Stimulated activated CD4-positive, alpha-beta T cell treated with anti-CD3 and anti-CD28 coated beads, Interleukin-2, amount 100 ng/mL, for 24 hours (primary cell): ENCODE data around the gene SUMO2.
"Not testable (repeated sequence)": the region's sequence is repeated elsewhere in the genome, so short reads cannot be mapped to it uniquely, and the experiment has no call there.

ENCODE experiments used
- DNase-seq, 2 donors: peaks; one replicate each; pipeline ENCODE4 v3.0.0-alpha.2; 2020

The SUMO2 gene

DNA sequence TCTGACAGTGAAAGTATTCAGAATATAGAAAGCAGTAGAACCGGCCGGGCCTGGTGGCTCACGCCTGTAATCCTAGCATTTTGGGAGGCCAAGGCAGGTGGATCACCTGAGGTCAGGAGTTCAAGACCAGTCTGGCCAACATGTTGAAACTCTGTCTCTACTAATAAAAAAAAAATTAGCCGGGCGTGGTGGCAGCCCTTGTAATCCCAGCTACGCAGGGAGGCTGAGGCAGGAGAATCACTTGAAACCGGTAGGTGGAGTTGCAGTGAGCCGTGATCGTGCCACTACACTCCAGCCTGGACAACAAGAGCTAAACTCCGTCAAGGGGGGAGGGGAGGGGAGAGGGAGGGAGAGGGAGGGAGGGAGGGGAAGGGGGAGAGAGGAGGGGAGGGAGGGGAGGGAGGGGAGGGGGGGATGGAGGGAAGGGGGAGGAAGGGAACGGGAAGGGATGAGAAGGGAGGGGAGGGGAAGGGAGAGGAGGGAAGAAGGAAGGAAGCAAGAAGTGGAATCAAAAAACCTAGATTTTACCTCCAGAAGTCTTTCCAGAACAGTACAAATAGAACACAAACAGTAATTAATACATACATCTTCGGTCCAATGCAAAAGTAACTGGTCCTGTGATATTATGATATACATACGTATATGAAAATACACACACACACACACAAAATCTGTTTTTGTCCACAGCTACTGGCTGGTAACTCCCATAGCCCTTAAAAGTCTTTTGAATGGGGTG lies 40.4 kb downstream of the SUMO2 start:
- no peak for DNase-seq

DNA sequence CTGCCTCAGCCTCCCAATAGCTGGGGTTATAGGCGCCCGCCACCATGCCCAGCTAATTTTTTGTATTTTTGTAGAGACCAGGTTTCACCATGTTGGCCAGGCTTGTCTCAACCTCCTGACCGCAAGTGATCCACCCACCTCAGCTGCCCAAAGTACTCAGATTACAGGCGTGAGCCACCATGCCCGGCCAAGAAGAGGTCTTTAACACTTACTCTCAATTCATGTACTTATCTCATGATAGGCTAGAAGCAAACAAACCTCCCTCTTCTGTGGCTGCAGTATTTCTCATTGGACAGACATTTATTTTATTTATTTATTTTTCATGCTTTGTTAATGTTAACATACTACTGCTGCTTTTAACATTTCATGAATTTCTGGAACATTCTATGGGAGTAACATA lies 44.2 kb downstream of the SUMO2 start:
- DNase-seq: no peak

DNA sequence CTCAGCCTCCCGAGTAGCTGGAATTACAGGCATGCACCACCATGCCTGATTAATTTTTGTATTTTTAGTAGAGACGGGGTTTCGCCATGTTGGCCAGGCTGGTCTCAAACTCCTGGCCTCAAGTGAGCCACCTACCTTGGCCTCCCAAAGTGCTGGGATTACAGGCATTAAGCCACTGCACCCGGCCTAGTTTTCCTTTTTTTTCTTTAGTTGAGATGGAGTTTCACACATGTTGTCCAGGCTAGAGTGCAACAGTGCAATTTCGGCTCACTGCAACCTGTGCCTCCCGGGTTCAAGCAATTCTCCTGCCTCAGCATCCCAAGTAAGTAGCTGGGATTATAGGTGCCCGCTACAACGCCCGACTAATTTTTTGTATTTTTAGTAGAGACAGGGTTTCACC lies 45.0 kb downstream of the SUMO2 start:
- not testable (repeated sequence) for DNase-seq

DNA sequence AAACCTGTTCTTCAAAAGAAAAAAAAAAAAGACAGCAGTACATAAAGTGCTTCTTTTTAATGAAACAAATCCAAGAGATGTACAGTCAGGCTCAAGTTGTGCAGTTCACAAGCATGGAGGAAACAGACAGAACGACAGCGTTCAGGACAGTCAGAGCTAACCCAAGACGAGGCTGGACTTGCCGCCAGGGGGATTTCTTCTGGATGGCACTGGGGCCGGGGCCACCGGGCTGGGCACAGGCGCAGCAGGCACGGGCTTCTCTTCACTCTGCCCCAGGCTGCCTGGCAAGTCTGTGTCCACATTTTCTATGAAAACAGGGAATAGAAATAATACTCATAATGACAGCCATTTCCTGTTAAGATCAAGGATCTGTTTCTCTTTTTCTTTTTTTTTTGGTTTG lies 46.8 kb downstream of the SUMO2 start:
- DNase-seq: no peak

DNA sequence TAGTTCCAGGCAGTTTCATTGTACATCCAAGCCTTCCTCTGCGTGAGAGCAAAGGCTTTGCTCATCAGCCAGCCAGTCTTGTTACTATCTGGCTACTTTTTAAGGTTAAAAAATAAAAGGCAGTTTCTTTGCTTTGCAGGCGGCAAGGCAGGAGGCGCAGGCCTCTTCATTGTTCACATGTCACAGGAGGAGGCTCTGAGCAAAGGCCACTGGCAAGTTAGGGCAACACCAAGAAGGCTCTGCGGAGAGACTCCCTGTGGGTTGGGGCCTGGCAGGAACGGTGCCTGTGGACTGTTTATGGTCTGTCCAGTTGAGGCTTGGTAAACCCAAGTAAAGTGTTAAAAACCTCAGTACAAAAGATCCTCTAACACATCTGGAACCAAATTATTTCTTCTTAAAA lies 47.3 kb downstream of the SUMO2 start:
- no peak for DNase-seq

DNA sequence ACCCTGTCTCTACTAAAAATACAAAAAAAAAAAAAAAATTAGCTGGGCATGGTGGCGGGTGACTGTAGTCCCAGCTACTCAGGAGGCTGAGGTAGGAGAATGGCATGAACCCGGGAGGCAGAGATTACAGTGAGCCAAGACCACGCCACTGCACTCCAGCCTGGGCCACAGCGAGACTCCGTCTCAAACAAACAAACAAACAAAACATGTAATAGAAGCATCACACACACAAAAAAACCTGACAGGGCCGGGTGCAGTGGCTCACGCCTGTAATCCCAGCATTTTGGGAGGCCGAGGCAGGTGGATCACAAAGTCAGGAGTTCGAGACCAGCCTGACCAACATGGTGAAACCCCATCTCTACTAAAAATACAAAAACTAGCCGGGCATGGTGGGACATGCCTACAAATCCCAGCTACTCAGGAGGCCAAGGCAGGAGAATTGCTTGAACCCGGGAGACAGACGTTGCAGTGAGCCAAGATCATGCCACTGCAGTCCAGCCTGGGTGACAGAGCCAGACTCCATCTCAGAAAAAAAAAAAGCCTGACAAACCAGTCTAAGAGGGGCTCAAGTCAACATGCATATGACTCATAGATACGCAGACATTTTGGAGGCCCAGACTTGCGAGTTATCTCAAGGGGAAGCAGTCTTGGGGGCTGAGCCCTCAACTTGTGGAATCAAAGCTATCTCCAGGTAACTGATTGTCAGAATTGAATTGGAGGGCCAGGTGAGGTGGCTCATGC lies 49.0 kb downstream of the SUMO2 start:
- not testable (repeated sequence) for DNase-seq

DNA sequence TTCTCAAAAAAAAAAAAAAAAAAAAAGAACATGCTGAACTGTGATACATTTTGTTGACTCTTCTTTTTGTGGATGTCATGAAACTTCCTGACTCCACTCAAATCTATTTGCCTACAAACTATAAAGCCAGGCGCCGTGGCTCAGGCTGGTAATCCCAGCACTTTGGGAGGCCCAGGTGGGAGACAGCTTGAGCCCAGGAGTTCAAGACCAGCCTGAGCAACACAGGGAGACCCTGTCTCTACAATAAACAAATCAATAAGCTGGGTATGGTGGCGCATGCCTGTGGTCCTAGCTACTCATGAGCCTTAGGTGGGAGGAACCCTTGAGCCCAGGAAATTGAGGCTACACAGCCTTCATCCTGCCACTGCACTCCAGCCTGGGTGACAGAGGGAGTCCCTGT lies 49.8 kb downstream of the SUMO2 start:
- no peak for DNase-seq

DNA sequence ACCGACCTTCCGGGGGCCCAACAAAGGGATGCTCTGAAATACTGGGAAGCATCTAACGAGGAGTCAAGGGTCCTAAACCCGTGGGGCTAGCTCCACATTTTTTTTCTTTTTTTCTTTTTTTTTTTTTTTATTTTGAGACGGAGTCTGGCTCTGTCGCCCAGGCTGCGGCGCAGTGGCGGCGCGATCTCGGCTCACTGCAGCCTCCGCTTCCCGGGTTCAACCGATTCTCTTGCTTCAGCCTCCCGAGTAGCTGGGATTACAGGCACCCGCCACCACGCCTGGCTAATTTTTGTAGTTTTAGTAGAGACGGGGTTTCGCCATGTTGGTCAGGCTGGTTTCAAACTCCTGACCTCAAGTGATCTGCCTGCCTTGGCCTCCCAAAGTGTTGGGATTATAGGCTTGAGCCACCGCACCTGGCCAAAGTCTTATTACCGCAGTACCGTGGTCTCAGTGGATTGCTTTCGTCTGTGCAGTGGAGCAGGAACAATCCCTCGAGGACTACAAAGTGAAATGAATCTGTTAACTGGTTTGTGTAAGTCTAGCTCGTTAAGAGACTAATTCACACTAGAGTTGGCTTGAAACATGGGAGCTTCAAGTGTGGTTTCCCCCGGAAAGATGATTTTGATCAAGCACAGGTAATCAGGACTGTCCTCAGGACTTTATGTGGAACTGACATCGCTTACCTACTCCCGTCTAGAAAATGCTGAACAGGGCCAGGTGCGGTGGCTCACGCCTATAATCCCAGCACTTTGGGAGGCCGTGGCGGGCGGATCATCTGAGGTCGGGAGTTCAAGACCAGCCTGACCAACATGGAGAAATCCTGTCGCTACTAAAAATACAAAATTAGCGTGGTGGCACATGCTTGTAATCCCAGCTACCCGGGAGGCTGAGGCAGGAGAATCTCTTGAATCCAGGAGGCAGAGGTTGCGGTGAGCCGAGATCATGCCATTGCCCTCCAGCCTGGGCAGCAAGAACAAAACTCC lies 50.5 kb downstream of the SUMO2 start:
- DNase-seq: not testable (repeated sequence)

DNA sequence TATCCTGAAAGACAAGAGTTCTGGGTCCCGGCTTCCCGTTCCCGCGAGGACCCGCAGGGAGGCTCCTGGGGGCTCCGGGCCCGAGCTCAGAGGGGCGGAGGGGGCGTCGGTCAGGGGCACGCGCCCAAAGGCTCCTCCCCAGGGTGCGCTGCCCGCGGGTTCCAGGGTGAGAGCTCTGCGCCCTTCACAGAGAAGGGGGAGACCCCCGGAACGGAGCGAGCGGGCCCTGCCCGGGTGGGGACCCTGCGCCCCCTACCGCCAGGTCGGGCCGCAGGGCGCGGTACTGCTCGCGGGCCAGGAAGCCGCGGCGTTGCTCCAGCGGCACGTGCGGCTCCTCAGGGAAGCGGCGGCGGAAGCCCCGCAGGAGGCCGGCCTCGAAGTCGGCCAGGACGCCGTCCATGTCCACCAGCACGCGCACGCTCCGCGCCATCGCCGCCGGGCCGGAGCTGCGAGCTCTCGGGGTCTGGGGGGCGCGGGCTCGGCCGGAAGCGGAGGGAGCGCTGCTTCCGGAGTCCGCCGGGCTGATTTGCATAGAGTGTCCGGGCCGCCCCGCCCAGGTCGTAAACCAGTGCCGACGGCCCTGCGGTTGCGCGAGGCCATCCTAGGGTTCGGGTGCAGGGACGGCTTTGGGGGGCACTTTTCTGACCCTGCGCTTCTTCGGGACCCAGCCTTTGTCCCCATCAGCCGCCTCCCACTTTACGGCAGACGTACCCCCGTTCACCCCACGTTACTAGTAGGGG lies 51.3 kb downstream of the SUMO2 start, which contains the start of gene NT5C:
Gene NT5C, minus strand, starts transcription at position 465 of the 740 bp plus-strand sequence. Its CDS starts 35 bp downstream, at position 430.
- DNase-seq: peak; percentile 75 to 84

DNA sequence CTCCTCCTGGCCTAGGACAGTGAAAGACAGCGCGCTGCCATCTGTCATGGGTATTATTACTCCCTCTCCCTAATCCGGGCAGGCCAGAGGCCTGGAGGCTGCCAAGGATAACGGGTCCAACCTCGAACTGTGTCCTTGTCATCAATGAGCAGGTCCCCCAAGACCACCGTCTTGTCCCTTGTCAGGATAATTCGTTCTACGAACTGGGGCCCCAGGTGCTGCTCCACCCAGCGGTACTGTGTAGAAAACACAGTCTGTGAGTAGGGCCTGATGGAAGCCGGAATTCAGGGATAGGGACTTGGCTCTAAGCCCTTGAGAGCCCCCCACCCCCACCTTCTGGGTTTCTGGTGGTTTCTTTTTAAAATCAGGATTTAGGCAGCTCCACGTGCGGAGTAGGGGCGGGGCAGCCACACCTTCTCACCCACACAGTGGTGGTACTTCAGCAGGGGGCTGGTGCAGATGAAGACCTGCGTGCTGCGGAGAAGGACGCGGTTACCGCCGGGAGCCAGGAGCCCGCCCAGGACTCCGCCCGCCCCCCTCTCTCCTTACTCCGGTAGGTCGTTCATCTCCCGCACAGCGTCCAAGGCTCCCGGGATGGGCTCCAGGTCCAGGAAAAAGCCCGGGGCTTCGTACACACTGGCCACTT lies 52.0 kb downstream of the SUMO2 start:
- peak; percentile 59 to 66 for DNase-seq

DNA sequence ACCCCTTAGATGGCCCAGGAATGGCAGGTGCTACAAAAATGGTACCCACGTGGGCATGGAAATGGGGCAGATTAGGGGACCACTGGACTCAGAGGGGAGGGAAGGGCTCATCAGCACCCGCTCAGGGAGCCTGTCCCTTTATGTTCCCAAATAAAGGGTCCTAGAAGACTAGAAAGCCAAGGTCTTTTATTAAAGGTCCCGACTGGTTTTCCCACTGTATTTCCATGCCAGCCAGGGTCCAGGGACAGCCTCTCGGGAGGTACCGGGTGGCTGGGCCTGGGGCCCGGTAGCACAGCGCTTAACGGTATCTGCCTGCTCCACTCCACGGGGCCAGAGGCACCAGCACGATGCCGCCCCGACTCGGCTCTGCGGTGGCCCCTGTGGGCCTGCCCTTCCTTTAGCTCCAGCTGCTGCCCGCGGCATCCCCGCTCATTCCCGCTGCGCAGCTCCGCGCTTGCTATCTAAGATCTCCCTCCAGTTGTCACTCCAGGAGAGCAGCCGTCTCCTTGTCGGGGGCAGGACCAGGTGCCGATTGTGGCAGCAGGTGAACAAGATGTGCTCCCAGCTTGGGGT lies 52.6 kb downstream of the SUMO2 start:
- no peak for DNase-seq

DNA sequence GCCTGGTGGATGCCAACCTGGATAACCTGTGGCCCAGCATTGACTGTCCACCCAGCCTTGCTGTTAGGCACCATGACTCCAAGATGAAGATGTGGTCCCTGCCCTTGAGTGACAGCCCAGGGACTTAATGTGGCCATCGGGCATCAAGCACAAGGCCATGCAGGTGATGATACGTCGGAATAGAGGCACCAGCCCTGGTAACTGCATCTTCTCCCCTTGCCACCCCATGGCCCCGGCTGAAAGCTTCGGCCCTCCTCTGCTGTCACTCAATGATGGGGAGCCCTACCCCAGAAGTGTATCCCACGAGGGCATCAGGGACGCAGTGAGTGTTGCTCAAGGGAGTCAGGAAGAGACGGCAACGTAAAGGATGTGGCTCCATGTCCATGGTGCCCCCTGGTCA lies 53.2 kb downstream of the SUMO2 start:
- no peak for DNase-seq

DNA sequence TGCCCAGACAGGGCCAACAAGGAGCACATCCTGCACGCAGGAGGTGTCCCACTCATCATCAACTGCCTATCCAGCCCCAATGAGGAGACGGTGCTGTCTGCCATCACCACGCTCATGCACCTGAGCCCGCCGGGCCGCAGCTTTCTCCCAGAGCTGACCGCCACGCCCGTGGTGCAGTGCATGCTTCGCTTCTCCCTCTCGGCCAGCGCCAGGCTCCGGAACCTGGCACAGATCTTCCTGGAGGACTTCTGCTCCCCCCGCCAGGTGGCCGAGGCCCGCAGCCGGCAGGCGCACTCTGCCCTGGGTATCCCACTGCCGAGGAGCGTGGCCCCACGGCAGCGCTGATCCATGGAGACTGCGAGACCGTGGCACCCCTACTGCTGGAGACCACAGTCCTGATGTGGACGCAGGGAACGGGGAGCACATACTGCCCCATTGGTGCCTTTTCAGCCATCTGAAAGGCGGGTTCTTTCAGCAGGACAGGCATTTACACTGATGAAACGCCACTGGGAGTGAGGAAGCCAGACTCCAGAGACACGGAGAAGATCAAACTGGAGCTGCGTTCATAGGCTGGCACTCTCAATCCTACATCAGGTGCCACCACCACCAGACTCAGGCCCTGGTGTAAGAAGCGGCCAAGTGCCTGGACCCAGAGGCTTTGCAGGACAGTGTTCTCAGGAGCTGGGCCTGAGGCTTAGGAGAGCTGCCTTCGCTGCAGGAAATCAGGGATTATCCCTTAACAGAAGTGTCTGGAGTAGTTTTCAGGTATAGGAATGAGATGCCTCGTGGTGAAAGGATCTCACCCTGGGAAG lies 53.9 kb downstream of the SUMO2 start:
- no peak for DNase-seq

DNA sequence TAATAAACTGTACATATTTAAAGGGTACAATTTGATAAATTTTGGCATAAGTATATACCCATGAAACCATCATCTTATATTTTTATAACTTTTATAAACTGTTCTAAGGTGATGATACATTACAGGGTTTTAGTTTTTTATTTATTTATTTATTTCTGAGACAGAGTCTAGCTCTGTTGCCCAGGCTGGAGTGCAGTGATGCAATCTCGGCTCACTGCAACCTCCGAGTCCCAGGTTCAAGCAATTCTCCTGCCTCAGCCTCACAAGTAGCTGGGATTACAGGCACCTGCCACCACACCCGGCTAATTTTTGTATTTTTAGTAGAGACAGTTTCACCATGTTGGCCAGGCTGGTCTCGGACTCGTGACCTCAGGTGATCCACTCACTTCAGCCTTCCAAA lies 54.8 kb downstream of the SUMO2 start:
- not testable (repeated sequence) for DNase-seq

DNA sequence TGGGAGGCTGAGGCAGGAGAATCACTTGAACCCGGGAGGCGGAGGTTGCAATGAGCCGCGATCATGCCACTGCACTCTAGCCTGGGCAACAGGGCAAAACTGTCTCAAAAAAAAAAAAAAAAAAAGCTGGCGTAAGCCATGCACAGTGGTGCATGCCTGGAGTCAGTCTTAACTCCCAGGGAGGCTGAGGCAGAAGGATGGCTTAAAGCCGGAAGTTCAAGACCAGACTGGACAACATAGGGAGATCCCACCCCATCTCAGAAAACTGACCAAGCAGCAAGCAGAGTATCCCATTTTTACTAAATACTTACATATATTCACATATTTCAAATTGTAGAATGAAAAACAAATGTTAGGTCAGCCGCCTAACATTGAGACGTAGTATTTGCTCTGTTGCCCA lies 55.8 kb downstream of the SUMO2 start:
- DNase-seq: no peak

DNA sequence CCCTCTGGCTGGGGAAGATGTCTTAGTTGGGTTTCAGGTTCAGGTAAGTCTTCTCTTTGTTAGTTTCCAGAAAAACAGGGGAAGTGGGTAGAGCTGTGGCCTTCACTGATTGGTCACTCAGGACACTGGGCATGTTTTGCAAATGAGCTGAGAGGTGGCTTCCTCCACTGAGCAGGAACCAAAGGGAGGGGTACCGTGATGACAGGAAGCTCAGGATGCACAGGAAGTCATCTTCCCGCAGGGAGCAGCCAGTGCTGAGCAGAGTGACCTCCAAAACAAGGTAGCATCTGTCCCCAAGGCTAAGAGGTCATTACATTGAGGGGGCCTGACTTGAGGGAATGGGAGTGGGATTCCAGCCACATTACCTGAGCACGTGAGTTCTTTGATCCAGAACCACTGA lies 56.8 kb downstream of the SUMO2 start:
- no peak for DNase-seq

DNA sequence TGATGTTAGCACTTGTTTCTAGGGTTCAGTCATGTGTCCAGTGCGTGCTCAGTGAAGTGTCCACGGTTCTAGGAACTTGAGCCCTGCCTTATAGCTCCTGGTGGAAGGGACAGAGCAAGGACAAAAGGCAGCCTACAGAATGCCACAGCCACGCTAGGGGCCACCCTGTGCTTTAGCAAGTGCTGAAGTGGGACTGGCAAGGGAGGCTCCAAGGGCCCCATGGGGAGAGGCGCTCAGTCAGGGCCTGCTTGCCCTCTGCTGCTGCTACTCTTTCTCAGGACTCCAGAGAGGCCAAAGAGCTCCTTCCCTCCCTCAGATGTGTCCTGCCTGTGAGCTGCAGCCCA lies 58.0 kb downstream of the SUMO2 start:
- DNase-seq: no peak

DNA sequence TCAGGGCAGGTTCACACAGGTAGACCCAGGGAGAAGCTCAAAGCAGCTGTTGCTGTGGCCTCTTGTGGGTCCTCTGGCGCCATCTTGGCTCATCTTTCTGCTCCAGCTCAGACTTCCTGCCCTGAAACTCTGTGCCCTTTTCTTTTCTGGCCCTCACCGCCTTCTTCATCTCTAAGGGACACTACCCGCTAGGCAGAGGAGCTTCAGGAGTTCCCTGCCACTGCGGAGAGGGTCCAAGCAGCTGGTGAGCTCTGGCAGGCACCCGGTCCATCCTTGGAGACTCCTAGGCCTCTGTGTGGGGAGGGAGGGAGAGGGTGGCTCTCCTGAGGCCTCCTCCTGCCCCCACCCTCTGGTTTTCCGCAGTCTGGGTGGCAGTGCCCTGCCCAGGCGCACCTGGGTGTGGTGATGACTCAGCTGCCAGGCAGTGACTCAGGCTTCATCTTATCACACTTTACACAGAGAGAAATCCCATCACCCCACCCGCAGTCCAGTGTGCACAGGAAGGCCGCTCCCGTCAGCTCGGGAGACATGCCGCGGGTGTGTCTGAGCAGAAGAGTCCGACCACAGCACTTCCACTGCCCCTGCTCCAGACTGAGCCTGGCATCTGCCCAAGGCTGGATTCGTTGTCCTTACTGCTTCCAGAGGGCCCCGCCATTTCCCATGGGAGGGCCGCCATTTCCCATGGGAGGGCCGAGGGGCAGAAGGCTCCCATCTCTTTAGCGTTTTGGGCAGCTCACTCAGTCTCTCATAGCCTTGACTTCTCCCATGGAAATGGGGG lies 58.5 kb downstream of the SUMO2 start:
- DNase-seq: peak; percentile 68 to 69

DNA sequence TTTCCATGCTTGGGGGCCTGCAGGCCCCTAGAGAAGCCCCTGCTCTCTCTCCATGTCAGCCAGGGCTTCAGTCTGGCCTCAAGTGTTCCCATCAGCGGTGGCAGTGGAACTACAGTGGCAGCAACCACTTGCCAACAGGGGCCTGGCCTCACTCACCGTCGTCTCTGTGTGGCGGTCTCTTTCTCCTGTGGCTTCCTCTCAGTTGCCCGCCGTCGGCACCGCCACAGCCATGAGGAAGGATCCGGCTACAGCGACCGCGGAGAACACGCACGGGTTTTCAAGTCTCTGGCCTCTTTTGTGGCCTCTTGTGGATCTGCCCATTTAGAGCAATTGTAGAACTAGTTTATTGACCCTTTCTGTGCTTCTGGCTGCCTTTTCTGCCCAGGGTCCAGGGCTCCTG lies 64.5 kb downstream of the SUMO2 start:
- DNase-seq: no peak

DNA sequence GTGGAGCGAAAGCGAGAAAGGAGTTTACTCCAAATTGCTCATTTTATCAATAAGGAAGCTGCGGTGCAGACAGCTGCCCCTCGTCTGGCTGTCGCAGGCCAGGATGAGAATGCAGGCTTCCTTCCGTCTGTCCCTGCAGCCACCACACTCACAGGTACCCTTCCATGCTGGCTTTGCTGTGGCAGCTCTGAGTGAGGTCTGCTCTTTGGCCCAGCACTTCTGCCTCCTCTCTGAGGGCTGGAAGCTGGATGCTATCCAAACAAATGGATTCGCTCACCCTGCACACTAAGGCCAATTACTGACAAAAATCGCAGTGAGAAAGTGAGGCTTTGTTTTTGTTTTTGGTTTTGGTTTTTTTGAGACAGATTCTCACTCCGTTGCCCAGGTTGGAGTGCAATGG lies 66.0 kb downstream of the SUMO2 start:
- DNase-seq: no peak
